ENCODE results near the gene DNAJB2.

GRCh38 chr2:219252570-219252899, 26.6 kb upstream of the DNAJB2 start:
- TF ChIP-seq CTCF (IDR thresholded peaks at IDR 0.05; ENCODE audit: low read length) (no peak), EZH2 (optimal IDR thresholded peaks at IDR 0.05; ENCODE audit: low read depth, low read length) (no peak)
